ENCODE measurements around the gene SEMA6A. TPM values are rescaled to one million over a fixed set of nuclear protein-coding genes. Genes with fewer than 3 reads are reported as not detected.

The SEMA6A gene
- total RNA-seq, 1 experiment from 2014 or later, result 406 TPM

- ChIA-PET POLR2A (interaction anchor here (0.5 to 3.5 kb wide), 21 partner anchors 11 to 769 kb away, joined by 3 to 26 read pairs (median 4); no protein-coding TSS in a partner anchor), CTCF (interaction anchor here (0.7 to 4.3 kb wide), 20 partner anchors 11 to 880 kb away, joined by 3 to 30 read pairs (median 5); no protein-coding TSS in a partner anchor)
- TF ChIP-seq KAT7 (CRISPR knock-in tag; IDR thresholded peaks at IDR 0.05; ENCODE audit: borderline replicate concordance) (0 out of 2 replicates have a peak, but pooled peaks have one; percentile 11), ZNF317 (CRISPR knock-in tag; IDR thresholded peaks at IDR 0.05; ENCODE audit: borderline replicate concordance, low read depth) (no peak), FOXP1 (CRISPR knock-in tag; IDR thresholded peaks at IDR 0.05; ENCODE audit: borderline replicate concordance) (no peak)
Measured at GRCh38 chr5:116575326-116576052, 866 bp upstream of the SEMA6A start.

GRCh38 chr5:116573702-116574366 is 789 bp downstream of the SEMA6A start:
- Mint-ChIP-seq H3K4me3 (peak overlapping the region; percentile 100), H3K27ac (peak overlapping the region; percentile 97), H3K27me3 (ENCODE audit: low read depth) (no peaks in the 10 kb centered on the region), H3K36me3 (peaks cover 49% of the 10 kb centered on the region), H3K4me1 (peaks cover 44% of the 10 kb centered on the region), H3K9me3 (no peaks in the 10 kb centered on the region)
- peak; percentile 25 for DNase-seq (ENCODE audit: low spot score)
- POLR2A ChIA-PET, result interaction anchor here (0.6 to 3.5 kb wide), 4 partner anchors 80 to 498 kb away, joined by 3 to 26 read pairs (median 4); no protein-coding TSS in a partner anchor
- CTCF ChIA-PET, result interaction anchor here (1.1 kb wide), 1 partner anchor 75 kb away, joined by 3 read pairs; no protein-coding TSS in a partner anchor
- no peak for ATAC-seq
- no peak for TF ChIP-seq NFE2L1 (CRISPR knock-in tag; IDR thresholded peaks at IDR 0.05)
- TF ChIP-seq SP1 (CRISPR knock-in tag; conservative IDR thresholded peaks at IDR 0.05), result no peak; the same call in 1 of the 2 replicates
- TF ChIP-seq, protein P1, sequence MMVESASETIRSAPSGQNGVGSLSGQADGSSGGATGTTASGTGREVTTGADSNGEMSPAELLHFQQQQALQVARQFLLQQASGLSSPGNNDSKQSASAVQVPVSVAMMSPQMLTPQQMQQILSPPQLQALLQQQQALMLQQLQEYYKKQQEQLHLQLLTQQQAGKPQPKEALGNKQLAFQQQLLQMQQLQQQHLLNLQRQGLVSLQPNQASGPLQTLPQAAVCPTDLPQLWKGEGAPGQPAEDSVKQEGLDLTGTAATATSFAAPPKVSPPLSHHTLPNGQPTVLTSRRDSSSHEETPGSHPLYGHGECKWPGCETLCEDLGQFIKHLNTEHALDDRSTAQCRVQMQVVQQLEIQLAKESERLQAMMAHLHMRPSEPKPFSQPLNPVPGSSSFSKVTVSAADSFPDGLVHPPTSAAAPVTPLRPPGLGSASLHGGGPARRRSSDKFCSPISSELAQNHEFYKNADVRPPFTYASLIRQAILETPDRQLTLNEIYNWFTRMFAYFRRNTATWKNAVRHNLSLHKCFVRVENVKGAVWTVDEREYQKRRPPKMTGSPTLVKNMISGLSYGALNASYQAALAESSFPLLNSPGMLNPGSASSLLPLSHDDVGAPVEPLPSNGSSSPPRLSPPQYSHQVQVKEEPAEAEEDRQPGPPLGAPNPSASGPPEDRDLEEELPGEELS (CRISPR knock-in tag; IDR thresholded peaks at IDR 0.05), result peak; percentile 14; the same call in 1 of the 2 replicates
- peak; percentile 79 for TF ChIP-seq KAT7 (CRISPR knock-in tag; IDR thresholded peaks at IDR 0.05; ENCODE audit: borderline replicate concordance)
- TF ChIP-seq, protein P2, sequence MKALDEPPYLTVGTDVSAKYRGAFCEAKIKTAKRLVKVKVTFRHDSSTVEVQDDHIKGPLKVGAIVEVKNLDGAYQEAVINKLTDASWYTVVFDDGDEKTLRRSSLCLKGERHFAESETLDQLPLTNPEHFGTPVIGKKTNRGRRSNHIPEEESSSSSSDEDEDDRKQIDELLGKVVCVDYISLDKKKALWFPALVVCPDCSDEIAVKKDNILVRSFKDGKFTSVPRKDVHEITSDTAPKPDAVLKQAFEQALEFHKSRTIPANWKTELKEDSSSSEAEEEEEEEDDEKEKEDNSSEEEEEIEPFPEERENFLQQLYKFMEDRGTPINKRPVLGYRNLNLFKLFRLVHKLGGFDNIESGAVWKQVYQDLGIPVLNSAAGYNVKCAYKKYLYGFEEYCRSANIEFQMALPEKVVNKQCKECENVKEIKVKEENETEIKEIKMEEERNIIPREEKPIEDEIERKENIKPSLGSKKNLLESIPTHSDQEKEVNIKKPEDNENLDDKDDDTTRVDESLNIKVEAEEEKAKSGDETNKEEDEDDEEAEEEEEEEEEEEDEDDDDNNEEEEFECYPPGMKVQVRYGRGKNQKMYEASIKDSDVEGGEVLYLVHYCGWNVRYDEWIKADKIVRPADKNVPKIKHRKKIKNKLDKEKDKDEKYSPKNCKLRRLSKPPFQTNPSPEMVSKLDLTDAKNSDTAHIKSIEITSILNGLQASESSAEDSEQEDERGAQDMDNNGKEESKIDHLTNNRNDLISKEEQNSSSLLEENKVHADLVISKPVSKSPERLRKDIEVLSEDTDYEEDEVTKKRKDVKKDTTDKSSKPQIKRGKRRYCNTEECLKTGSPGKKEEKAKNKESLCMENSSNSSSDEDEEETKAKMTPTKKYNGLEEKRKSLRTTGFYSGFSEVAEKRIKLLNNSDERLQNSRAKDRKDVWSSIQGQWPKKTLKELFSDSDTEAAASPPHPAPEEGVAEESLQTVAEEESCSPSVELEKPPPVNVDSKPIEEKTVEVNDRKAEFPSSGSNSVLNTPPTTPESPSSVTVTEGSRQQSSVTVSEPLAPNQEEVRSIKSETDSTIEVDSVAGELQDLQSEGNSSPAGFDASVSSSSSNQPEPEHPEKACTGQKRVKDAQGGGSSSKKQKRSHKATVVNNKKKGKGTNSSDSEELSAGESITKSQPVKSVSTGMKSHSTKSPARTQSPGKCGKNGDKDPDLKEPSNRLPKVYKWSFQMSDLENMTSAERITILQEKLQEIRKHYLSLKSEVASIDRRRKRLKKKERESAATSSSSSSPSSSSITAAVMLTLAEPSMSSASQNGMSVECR (CRISPR knock-in tag; IDR thresholded peaks at IDR 0.05; ENCODE audit: borderline replicate concordance), result no peak
- TF ChIP-seq CREB1 (CRISPR knock-in tag; IDR thresholded peaks at IDR 0.05), result no peak
- peak; percentile 69; the same call in 1 of the 2 replicates for TF ChIP-seq JUN (CRISPR knock-in tag; IDR thresholded peaks at IDR 0.05)
- TF ChIP-seq, protein P3, sequence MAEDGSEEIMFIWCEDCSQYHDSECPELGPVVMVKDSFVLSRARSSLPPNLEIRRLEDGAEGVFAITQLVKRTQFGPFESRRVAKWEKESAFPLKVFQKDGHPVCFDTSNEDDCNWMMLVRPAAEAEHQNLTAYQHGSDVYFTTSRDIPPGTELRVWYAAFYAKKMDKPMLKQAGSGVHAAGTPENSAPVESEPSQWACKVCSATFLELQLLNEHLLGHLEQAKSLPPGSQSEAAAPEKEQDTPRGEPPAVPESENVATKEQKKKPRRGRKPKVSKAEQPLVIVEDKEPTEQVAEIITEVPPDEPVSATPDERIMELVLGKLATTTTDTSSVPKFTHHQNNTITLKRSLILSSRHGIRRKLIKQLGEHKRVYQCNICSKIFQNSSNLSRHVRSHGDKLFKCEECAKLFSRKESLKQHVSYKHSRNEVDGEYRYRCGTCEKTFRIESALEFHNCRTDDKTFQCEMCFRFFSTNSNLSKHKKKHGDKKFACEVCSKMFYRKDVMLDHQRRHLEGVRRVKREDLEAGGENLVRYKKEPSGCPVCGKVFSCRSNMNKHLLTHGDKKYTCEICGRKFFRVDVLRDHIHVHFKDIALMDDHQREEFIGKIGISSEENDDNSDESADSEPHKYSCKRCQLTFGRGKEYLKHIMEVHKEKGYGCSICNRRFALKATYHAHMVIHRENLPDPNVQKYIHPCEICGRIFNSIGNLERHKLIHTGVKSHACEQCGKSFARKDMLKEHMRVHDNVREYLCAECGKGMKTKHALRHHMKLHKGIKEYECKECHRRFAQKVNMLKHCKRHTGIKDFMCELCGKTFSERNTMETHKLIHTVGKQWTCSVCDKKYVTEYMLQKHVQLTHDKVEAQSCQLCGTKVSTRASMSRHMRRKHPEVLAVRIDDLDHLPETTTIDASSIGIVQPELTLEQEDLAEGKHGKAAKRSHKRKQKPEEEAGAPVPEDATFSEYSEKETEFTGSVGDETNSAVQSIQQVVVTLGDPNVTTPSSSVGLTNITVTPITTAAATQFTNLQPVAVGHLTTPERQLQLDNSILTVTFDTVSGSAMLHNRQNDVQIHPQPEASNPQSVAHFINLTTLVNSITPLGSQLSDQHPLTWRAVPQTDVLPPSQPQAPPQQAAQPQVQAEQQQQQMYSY (CRISPR knock-in tag; IDR thresholded peaks at IDR 0.05), result no peak
- peak; percentile 59; the same call in 1 of the 2 replicates for TF ChIP-seq ATF1 (CRISPR knock-in tag; IDR thresholded peaks at IDR 0.05)
- 0 out of 2 replicates have a peak, but pooled peaks have one; percentile 38 for TF ChIP-seq CREM (CRISPR knock-in tag; IDR thresholded peaks at IDR 0.05)
- TF ChIP-seq AFF4 (CRISPR knock-in tag; IDR thresholded peaks at IDR 0.05; ENCODE audit: borderline replicate concordance), result no peak
- TF ChIP-seq HMGXB4 (CRISPR knock-in tag; IDR thresholded peaks at IDR 0.05), result peak; percentile 79
- 0 out of 2 replicates have a peak, but pooled peaks have one; percentile 11 for TF ChIP-seq FOXK1 (CRISPR knock-in tag; IDR thresholded peaks at IDR 0.05)

More at GRCh38 chr5:116575326-116576052, 866 bp upstream of the SEMA6A start:
- Mint-ChIP-seq H3K9me3 (no peaks in the 10 kb centered on the region), H3K4me3 (peak overlapping the region; percentile 100), H3K4me1 (peaks cover 36% of the 10 kb centered on the region), H3K36me3 (peaks cover 33% of the 10 kb centered on the region), H3K27me3 (ENCODE audit: low read depth) (no peaks in the 10 kb centered on the region), H3K27ac (peak overlapping the region; percentile 99)
- peak; percentile 37 for DNase-seq (ENCODE audit: low spot score)
- ATAC-seq, result no peak
